ENCODE data around the gene MACROD2.

Gene MACROD2

GRCh38 chr20:15603978-15604805 lies 1608.9 kb downstream of the MACROD2 start:
- H3K4me3 ChIP-seq (ENCODE audit: low read depth, low read length) = no peak overlapping the region
- no peak for TF ChIP-seq CTCF (conservative IDR thresholded peaks at IDR 0.05; ENCODE audit: low read depth, low read length)
- DNase-seq (ENCODE audit: low read depth) = no peak

- DNase-seq (ENCODE audit: low read depth) = no peak
- no peak overlapping the region for H3K4me3 ChIP-seq (ENCODE audit: low read depth, low read length)
- no peak for TF ChIP-seq CTCF (conservative IDR thresholded peaks at IDR 0.05; ENCODE audit: low read depth, low read length)
These were observed 1614.6 kb downstream of the MACROD2 start for GRCh38 chr20:15609921-15610320.

- DNase-seq (ENCODE audit: low read depth) = no peak
These were observed 1615.5 kb downstream of the MACROD2 start for GRCh38 chr20:15610787-15611186.

GRCh38 chr20:15611541-15611940 lies 1616.2 kb downstream of the MACROD2 start:
- no peak for DNase-seq (ENCODE audit: low read depth)
- no peak for TF ChIP-seq CTCF (conservative IDR thresholded peaks at IDR 0.05; ENCODE audit: low read depth, low read length)
- no peak overlapping the region for H3K4me3 ChIP-seq (ENCODE audit: low read depth, low read length)

More at GRCh38 chr20:15610787-15611186, 1615.5 kb downstream of the MACROD2 start:
- H3K4me3 ChIP-seq (ENCODE audit: low read depth, low read length) = no peak overlapping the region
- no peak for TF ChIP-seq CTCF (conservative IDR thresholded peaks at IDR 0.05; ENCODE audit: low read depth, low read length)

- DNase-seq (ENCODE audit: low read depth) = no peak
- no peak for TF ChIP-seq CTCF (conservative IDR thresholded peaks at IDR 0.05; ENCODE audit: low read depth, low read length)
- H3K4me3 ChIP-seq (ENCODE audit: low read depth, low read length) = no peak overlapping the region
These were observed 1616.9 kb downstream of the MACROD2 start for GRCh38 chr20:15612198-15612597.

GRCh38 chr20:15612769-15613168 lies 1617.5 kb downstream of the MACROD2 start:
- H3K4me3 ChIP-seq (ENCODE audit: low read depth, low read length) = no peak overlapping the region
- TF ChIP-seq CTCF (conservative IDR thresholded peaks at IDR 0.05; ENCODE audit: low read depth, low read length) = no peak
- DNase-seq (ENCODE audit: low read depth) = no peak

GRCh38 chr20:15613530-15613929 lies 1618.2 kb downstream of the MACROD2 start:
- TF ChIP-seq CTCF (conservative IDR thresholded peaks at IDR 0.05; ENCODE audit: low read depth, low read length) = no peak
- no peak overlapping the region for H3K4me3 ChIP-seq (ENCODE audit: low read depth, low read length)
- DNase-seq (ENCODE audit: low read depth) = peak; percentile 13
